A549 treated with AZD2906 at 1 μM for 4 hours (cell line): ENCODE measurements around the gene NDUFS7. TPM values are rescaled to one million over a fixed set of nuclear protein-coding genes. Genes with fewer than 3 reads are reported as not detected.

Experiments
- total RNA-seq: library from RNA; stranded (reverse); fragments of 200-300 nt; extraction: Qiagen RNA extraction; gene quantifications from 5 replicates; pipeline ENCODE4 v1.2.3, GENCODE V29; 2022

Gene NDUFS7
- 69.7 to 83.5 TPM (median 81.4 TPM) in 5 replicates for total RNA-seq

DNA sequence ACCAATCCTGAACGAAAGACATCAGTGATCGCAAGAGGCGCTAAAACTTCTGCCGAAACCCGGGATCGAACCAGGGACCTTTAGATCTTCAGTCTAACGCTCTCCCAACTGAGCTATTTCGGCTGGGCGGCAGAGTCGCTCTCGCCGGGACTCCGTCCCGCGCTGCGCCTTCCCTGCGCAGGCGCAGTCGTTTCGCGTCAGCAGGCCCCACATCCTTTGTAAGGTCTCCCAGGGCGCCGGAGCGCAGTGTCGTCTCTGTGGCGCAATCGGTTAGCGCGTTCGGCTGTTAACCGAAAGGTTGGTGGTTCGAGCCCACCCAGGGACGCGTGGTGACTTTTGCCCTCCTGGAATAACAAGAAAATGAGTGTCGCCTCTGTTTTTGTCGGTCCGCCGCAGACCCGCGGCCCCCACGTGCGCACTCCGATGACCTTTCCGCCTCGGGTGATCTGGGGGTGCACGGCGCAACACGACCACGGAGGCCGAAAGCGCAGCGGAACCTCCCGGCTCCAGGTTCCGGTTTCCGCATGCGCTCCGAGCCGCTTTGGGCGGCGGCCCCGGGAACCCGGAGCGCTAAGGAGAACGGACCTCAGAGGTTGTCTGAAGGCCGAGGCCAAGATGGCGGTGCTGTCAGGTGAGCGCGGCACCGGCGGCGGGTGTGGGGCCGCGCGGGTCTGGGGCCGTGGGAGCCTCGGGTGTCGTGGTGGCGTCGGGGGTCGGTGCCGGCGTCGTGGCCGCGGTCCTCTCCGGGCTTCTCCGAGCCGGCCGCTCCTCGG, at the start of gene NDUFS7:
TSS of gene NDUFS7 (plus strand) at position 596 of the 773 bp plus-strand sequence. CDS start at position 616, 20 bp downstream.

DNA sequence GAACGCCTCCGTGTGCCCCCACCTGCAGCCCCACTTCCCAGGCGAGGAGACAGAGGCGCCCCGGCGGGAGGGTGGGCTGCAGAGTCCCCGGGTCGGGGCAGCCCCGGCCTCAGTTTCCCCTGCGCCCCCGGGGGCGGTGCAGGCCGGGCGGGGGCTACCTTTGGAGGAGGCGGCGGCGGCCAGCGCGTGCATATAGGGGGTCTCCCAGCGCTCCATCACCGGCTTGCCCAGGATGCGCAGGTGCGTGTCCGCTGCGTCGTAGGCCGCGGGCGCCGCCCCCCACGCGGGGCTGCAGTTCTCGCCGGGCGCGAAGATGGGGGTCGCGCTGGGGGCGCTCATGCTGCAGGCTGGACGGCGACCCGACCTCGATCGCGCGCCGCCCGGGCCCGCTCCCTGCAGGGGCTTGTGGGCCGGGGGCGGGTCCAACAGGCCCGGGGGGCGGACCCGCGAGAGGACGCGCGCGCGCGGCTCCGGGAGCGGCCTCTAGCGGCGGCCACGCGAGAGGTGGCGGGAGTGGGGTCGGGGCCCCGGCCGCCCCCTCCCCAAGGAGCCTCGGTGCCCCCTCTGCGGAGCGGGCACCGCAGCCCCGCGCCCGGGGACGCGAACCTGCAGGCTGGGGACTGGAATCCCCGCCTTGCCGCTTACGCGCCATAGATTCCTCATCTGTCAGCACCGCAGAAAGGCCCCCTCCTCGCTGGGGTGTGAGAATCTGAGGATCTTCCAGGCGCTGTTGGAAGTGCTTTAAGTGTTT, 17.6 kb downstream of the NDUFS7 start, which contains the start of gene GAMT:
TSS of gene GAMT (minus strand) at position 405 of the 751 bp plus-strand sequence. CDS start at position 339, 66 bp downstream.

DNA sequence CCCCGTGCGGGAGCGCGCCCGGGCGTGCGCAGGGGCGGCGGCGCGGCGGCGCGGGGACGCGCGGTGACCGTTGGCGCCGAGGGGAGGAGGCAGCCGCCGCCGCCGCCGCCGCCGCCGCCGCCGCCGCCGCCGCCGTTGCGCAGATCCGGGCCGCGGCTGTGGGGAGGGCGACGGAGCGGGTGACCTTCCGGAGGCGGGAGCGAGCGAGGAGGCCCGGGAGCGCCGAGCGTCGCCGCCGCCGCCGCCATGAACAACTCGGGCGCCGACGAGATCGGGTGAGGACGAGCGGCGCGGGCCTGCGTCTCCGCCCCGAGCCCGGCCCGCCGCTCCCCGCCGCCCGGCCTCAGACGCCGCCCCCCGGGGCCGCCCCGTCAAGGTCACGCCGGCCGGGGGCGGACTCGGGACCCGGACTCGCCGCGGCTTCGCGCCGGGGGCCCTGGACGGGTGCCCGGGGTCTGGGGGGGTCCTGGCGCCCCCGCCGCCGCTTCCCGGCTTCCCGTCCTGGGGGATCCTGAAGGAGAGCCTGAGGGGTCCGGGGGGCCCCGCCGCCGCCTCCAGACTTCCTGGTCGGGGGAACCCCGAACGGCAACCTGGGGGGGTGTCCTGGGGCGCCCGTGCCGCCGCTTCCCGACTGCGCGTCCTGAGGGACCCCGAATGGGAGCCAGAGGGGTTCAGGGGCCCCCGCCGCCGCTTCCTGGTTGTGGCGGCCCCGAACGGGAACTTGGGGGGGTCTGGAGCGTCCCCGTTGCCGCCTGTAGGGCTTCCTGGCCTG, 24.0 kb downstream of the NDUFS7 start, which contains the start of gene DAZAP1:
TSS of gene DAZAP1 (plus strand) at position 59 of the 772 bp plus-strand sequence. CDS start at position 247, 188 bp downstream.

DNA sequence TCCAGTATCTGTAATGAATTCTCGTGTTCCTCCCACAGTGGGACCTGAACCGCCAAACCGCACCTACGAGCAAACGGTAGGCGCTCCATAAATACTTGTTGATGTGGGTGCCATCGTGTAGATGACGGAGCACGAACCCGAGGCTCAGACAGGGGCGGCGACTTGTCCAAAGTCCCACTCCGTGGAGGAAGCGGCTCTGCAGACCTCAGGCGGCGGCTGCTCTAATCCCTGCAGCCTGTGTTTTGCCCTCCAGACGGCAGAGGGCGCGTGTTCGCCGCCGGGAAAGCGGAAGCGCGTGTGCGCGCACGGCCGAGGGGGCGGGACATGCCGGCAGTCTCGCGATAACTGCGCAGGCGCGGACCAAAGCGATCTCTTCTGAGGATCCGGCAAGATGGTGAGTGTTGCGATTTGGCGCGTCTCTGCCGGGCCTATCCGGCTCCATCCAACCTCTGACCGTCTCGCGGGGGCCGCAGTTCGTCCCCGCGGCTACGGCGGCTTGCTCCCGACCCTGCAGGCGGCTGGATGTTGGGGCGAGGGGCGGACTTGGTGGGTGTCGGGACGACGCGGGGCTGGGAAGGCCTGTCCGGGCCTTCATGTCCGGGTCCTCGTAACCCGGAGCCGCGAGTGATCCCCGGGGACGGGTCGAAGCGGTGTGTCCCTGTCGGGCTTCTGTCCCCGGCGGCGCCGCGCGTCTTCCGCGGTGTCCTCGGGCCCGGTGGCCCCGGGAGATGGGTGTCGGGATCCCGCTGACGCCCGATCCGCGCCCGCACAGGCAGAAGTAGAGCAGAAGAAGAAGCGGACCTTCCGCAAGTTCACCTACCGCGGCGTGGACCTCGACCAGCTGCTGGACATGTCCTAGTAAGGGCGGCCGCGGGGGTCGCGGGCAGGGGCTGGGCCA, 54.6 kb downstream of the NDUFS7 start, which contains the start of gene RPS15:
TSS of gene RPS15 (plus strand) at position 362 of the 898 bp plus-strand sequence. CDS start at position 392, 30 bp downstream.

Other genes starting within 250 kb of the NDUFS7 start
- 22.2 to 34.9 TPM (median 32.9 TPM) in 5 replicates for gene SBNO2, start 209.6 kb upstream of the NDUFS7 start, total RNA-seq
- gene STK11, start 178.1 kb upstream of the NDUFS7 start, total RNA-seq: 32.1 to 38.5 TPM (median 36.4 TPM) in 5 replicates
- gene CBARP, start 145.9 kb upstream of the NDUFS7 start, total RNA-seq: 2.7 to 5.1 TPM (median 4.3 TPM) in 5 replicates
- 80.5 to 189 TPM (median 176 TPM) in 5 replicates for gene ATP5F1D, start 142.2 kb upstream of the NDUFS7 start, total RNA-seq
- gene MIDN, start 135.3 kb upstream of the NDUFS7 start, total RNA-seq: 50.1 to 57.1 TPM (median 55.1 TPM) in 5 replicates
- gene CIRBP, start 114.6 kb upstream of the NDUFS7 start, total RNA-seq: 92.3 to 213 TPM (median 104 TPM) in 5 replicates
- gene FAM174C, start 108.4 kb upstream of the NDUFS7 start, total RNA-seq: 45.2 to 91.9 TPM (median 83.0 TPM) in 5 replicates
- gene EFNA2, start 98.0 kb upstream of the NDUFS7 start, total RNA-seq: 1.2 to 2.5 TPM (median 2.3 TPM) in 5 replicates
- gene GAMT, start 17.6 kb downstream of the NDUFS7 start, total RNA-seq: 26.6 to 46.5 TPM (median 44.9 TPM) in 5 replicates
- gene DAZAP1, start 23.7 kb downstream of the NDUFS7 start, total RNA-seq: 75.0 to 102 TPM (median 94.7 TPM) in 5 replicates
- gene RPS15, start 54.5 kb downstream of the NDUFS7 start, total RNA-seq: 1,460 to 2,135 TPM (median 1,895 TPM) in 5 replicates
- gene APC2, start 66.2 kb downstream of the NDUFS7 start, total RNA-seq: 1.1 to 2.3 TPM (median 1.8 TPM) in 5 replicates
- gene C19orf25, start 95.3 kb downstream of the NDUFS7 start, total RNA-seq: 10.6 to 18.4 TPM (median 17.5 TPM) in 5 replicates
- gene PCSK4, start 106.4 kb downstream of the NDUFS7 start, total RNA-seq: 0.62 to 0.86 TPM (median 0.67 TPM) in 5 replicates
- 4.2 to 5.9 TPM (median 5.5 TPM) in 5 replicates for gene REEP6, start 107.3 kb downstream of the NDUFS7 start, total RNA-seq
- 2.8 to 4.2 TPM (median 3.3 TPM) in 5 replicates for gene ADAMTSL5, start 129.1 kb downstream of the NDUFS7 start, total RNA-seq
- gene PLK5, start 140.2 kb downstream of the NDUFS7 start, total RNA-seq: 0.03 TPM in 1 of 5 replicates, not detected in the others
- gene MEX3D, start 184.4 kb downstream of the NDUFS7 start, total RNA-seq: 6.8 to 12.2 TPM (median 11.9 TPM) in 5 replicates
- gene MBD3, start 209.0 kb downstream of the NDUFS7 start, total RNA-seq: 32.0 to 53.1 TPM (median 46.2 TPM) in 5 replicates
- 80.7 to 191 TPM (median 167 TPM) in 5 replicates for gene UQCR11, start 221.6 kb downstream of the NDUFS7 start, total RNA-seq